MV-4-11 (cell line): ENCODE data around the gene ARL15.

Experiments
- DNase-seq: peaks from one replicate; lab custom pipeline; 2025; lab: John Stamatoyannopoulos, UW

Gene ARL15

GRCh38 chr5:53932351-53932750 is 378.0 kb downstream of the ARL15 start:
- DNase-seq, result no peak

GRCh38 chr5:53930457-53930856 is 379.9 kb downstream of the ARL15 start:
- DNase-seq, result no peak

- no peak for DNase-seq
Observed at GRCh38 chr5:53929570-53929969, 380.8 kb downstream of the ARL15 start.

- DNase-seq, result no peak
Observed at GRCh38 chr5:53929152-53929551, 381.2 kb downstream of the ARL15 start.

- no peak for DNase-seq
Observed at GRCh38 chr5:53928641-53929040, 381.7 kb downstream of the ARL15 start.

GRCh38 chr5:53927668-53928247 is 382.6 kb downstream of the ARL15 start:
- no peak for DNase-seq

- no peak for DNase-seq
Observed at GRCh38 chr5:53926026-53926425, 384.3 kb downstream of the ARL15 start.

- DNase-seq, result no peak
Observed at GRCh38 chr5:53924392-53924791, 386.0 kb downstream of the ARL15 start.

GRCh38 chr5:53923961-53924360 is 386.4 kb downstream of the ARL15 start:
- no peak for DNase-seq

GRCh38 chr5:53922508-53923498 is 387.6 kb downstream of the ARL15 start:
- no peak for DNase-seq

- no peak for DNase-seq
Observed at GRCh38 chr5:53917826-53918225, 392.5 kb downstream of the ARL15 start.

- DNase-seq, result no peak
Observed at GRCh38 chr5:53917095-53917494, 393.3 kb downstream of the ARL15 start.

- DNase-seq, result no peak
Observed at GRCh38 chr5:53915120-53915519, 395.3 kb downstream of the ARL15 start.

GRCh38 chr5:53913941-53914340 is 396.4 kb downstream of the ARL15 start:
- peak; percentile 27 for DNase-seq

GRCh38 chr5:53908757-53909156 is 401.6 kb downstream of the ARL15 start:
- DNase-seq, result no peak

GRCh38 chr5:53907827-53908226 is 402.5 kb downstream of the ARL15 start:
- no peak for DNase-seq

GRCh38 chr5:53906736-53907135 is 403.6 kb downstream of the ARL15 start:
- no peak for DNase-seq

- no peak for DNase-seq
Observed at GRCh38 chr5:53902296-53902907, 408.0 kb downstream of the ARL15 start.

GRCh38 chr5:53900677-53901076 is 409.7 kb downstream of the ARL15 start:
- DNase-seq, result no peak

GRCh38 chr5:53895091-53895683 is 415.2 kb downstream of the ARL15 start:
- DNase-seq, result peak; percentile 47

GRCh38 chr5:53893626-53894025 is 416.7 kb downstream of the ARL15 start:
- no peak for DNase-seq

GRCh38 chr5:53892224-53892623 is 418.1 kb downstream of the ARL15 start:
- DNase-seq, result peak; percentile 20

GRCh38 chr5:53891159-53891558 is 419.2 kb downstream of the ARL15 start:
- no peak for DNase-seq
